RPMI8226 (cell line): Measurements from ENCODE around the gene ZNF750.

Source experiments
- DNase-seq: peaks from one replicate; pipeline ENCODE4 v3.0.0-alpha.2; 2015

ZNF750 gene

GRCh38 chr17:82832881-82833475 lies 6.8 kb downstream of the ZNF750 start:
- no peak for DNase-seq

DNA sequence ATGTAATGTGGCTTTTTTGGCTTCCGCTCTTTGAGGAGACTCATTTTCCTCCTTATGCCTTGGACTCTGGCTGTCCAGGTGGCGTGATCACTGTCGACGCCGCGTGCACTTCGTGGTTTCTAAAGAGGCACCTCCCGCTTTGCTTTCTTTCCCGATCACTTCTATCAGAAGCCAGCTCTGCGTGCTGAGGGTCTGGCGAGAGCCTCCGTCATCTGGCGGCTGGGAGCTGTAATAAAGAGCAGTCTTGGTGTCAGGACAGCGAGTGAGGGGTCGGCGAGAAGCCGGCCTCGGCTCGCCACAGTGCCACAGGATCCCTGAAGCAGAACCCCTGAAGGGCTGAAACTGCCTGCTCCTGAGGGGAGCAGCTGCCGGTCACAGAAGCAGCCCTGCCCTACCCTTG lies 7.4 kb downstream of the ZNF750 start:
- no peak for DNase-seq

- no peak for DNase-seq
Observed at GRCh38 chr17:82831818-82832200, 8.0 kb downstream of the ZNF750 start.

GRCh38 chr17:82831041-82831817 lies 8.6 kb downstream of the ZNF750 start:
- no peak for DNase-seq

GRCh38 chr17:82830249-82830661 lies 9.6 kb downstream of the ZNF750 start:
- no peak for DNase-seq

DNA sequence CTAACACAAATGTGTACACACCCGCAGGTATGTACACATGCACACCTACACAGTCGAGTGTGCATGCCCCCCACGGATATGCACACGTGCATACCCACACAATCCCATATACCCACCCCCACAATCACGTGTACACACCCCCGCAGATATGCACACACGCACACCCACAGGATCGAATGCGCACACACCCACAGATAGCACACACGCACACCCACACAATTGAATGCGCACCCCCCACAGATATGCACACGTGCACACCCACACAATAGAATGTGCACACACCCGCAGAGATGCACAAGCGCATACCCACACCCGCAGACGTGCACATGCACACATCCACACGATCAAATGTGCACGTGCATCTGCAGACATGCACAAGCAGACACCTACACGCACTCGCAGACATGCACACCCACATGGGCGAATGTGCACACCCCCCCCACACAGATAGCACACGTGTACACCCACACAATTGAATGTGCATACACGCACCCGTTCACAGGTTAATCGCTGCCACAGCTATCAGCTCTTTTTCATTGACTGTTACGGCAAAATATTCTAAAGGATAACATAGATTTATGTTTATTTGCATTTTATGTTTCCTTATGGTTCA lies 10.8 kb downstream of the ZNF750 start:
- DNase-seq, result no peak

DNA sequence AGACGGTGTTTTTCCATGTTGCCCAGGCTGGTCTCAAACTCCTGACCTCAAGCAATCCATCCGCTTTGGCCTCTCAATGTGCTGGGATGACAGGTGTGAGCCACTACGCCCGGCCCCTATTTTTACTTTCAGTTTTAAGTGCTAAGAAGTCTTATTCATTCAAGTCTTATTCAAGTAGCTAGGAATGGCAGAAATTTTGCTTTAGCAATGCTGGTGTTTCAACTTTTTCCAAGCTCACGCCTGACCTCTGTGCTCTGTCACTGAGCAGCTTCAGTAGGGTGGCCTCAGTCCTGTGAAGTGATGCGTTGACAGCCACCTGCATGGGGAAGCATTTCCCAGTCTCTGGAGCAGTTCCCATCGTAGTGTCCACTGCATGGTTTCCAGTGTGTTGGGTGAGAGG lies 12.9 kb downstream of the ZNF750 start:
- DNase-seq, result no peak

- DNase-seq, result no peak
Observed at GRCh38 chr17:82826211-82826610, 13.6 kb downstream of the ZNF750 start.

GRCh38 chr17:82825540-82826124 lies 14.2 kb downstream of the ZNF750 start:
- no peak for DNase-seq

- DNase-seq, result no peak
Observed at GRCh38 chr17:82823004-82823403, 16.8 kb downstream of the ZNF750 start.

- no peak for DNase-seq
Observed at GRCh38 chr17:82822281-82822680, 17.5 kb downstream of the ZNF750 start.

- DNase-seq, result no peak
Observed at GRCh38 chr17:82821554-82821953, 18.3 kb downstream of the ZNF750 start.

- no peak for DNase-seq
Observed at GRCh38 chr17:82820278-82821251, 19.3 kb downstream of the ZNF750 start.

- DNase-seq, result no peak
Observed at GRCh38 chr17:82817947-82818346, 21.9 kb downstream of the ZNF750 start.

DNA sequence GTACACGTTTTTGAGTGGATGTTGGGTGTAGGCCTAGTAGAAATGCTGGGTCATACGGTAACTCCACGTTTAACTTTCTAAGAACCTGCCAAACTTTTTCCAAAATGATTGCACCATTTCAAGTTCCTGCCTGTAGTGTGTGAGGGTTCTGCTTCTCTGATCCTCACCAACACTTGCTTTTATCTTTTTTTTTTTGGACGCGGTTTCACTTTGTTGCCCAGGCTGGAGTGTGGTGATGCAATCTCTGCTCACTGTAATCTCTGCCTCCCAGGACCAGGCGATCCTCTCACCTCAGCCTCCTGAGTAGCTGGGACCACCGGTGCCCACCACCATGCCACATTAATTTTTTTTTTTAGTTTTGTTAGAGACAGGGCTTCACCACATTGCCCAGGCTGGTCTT lies 23.5 kb downstream of the ZNF750 start:
- no peak for DNase-seq

DNA sequence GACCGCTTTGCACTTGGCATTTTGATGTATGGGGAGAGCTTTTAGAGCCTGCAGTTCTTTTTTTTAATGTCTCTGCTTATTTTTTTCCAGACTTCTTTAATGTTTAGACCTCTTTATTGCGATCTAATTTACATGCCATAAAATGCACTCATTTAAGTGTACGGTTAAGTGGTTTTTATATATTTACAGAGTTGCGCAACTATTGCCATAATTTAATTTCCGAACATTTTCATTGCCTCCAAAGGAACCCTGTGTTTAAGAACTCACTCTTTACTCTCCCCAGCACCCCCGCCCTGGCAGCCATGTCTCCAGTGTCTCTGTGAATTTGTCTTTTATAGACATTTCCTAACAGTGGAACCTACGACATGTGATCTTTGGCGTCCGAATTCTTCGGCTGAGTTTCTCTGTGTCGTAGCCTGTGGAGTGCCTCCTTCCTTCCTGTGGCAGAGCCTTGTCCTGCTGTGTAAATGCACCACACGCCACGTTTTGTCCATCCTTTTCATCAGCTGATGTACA lies 24.0 kb downstream of the ZNF750 start:
- no peak for DNase-seq

- no peak for DNase-seq
Observed at GRCh38 chr17:82815354-82815753, 24.5 kb downstream of the ZNF750 start.

GRCh38 chr17:82814834-82815233 lies 25.0 kb downstream of the ZNF750 start:
- no peak for DNase-seq

DNA sequence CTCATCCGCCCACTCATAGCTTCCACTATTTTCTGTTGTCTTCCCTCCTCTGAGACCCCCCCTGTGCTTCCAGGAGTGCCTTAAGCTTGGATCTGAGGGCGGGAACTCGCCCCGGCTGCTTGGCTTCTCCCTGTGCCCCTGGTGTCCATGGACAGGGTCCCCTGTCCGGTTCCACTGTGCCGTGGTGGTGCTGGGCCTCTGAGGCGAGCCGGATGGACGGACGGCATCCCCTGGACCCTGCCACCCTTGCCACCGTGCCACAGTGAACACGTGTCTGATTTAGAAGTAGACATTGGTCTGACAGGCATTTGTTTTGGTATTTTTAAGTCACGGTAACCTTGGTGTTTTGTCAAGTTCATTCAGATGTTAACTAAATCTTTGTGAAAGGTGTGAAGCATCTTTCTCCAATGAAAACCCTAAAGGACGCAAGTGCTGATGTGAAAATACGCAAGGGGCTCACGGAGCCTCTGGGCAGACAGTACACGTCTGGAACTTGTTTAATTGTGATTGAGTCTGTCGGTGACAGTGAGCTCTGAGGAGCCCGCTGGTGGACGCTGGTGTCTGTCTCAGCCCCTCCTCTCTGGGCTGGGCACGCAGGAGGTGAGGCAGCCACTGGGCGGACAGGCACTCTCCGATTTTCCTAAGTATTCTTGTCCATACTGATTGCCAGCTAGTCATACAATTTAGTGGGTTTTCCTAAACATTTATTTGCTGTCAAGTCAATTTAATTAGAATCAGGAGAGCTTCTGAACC lies 26.3 kb downstream of the ZNF750 start:
- no peak for DNase-seq

DNA sequence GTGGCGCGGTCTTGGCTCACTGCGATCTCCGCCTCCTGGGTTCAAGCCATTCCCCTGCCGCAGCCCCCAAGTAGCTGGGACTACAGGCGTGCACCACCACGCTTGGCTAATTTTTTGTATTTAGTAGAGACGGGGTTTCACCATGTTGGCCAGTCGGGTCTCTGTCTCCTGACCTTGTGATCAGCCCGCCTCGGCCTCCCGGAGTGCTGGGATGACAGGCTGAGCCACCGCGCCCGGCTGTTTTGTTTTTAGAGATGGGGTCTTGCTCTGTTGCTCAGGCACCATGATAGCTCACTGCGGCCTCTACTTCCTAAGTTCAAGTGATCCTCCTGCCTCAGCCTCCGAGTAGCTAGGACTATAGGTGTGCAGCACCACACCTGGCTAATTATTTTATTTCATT lies 27.2 kb downstream of the ZNF750 start:
- DNase-seq, result no peak

DNA sequence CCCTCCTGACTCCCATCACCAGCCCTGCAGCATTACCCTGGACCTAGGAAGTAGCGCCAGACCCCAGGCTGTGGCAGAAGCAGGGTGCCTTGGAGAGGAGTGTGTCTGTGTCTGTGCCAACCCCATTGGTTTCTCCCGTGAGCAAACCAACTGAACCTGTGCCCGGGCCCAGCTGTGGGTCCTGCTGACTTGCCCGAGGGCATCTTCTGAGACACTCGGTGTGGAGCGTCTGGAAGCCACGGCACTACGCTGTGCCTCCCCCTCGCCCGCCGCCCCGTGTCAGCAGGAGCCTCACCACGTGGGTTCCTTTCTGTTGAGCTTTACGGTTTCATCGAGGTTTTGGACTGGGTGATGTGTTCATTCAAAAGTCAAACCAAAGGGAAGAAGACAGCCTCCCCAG lies 27.8 kb downstream of the ZNF750 start:
- no peak for DNase-seq
